T-helper 9 cell (primary cell): ENCODE measurements around the gene TNS1.

Source experiments
- DNase-seq: peaks from one replicate; pipeline ENCODE4 v3.0.0-alpha.2; 2020

The TNS1 gene

DNA sequence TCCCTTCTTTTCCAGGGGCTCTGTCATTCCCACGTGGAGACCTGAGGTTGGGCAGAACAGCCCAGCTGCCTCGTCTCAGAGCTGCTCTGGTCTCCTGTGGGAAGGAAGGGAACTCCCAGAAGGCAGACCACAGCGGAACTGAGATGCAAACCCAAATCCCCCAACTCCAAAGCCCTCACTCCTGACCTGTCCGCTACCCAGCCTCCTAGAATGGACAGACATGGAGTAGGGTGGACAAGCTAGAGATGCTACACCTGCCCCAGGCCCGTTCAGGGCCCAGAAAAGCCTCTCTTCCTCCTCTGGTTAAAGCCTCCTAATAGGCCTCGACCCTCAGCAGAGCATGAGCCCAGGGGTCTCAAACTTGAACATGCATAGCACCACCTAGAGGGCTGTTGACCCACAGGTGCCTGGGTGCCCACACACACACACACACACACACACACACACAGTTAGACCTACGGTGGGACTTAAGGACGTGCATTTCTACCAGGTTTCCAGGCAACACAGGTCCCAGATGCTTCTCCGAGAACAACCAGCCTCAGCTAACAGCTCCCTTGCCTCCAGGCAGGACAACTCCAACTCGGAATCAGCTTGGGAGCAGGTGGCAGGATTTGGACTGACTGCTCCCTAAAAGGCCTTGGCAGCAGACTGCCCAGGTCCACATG is 93.5 kb downstream of the TNS1 start:
- DNase-seq, result no peak

DNA sequence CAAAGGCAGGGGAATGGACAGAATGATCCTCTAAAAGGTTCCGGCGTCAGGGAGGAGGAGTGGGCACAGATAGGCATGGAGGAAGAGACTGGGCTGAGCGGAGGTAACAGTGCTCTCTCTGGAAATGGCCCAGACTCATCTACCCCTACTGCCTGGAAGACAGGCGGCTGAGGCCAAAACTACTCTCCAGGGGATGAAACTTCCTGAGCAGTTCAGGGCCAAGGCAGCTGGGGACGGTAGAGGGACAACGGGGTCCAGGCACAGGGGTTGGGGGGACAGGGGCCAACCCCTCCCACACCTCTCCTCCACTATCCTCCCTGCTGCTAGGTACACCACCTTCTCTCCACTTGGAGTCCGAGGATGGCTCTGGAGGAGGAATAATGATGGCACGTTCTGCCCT is 94.3 kb downstream of the TNS1 start:
- DNase-seq, result no peak

DNA sequence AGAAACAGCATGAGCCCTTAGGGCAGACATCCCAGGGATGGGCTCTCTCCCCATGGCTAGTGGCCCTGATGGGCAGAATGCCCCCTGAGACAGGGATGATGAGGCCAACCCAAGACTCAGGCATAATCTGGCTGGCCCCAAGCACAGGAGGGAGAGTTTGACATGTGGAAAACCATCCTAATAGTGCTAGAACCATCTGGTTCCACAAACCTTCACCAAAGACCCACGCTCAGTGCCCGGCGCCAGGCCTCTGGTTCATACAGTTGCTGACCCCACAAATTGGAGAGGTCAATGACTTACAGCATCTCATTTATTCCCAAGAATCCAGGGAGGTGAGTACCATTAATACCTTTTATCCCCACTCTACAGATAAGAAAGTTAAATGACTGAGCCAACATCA is 95.5 kb downstream of the TNS1 start:
- no peak for DNase-seq

DNA sequence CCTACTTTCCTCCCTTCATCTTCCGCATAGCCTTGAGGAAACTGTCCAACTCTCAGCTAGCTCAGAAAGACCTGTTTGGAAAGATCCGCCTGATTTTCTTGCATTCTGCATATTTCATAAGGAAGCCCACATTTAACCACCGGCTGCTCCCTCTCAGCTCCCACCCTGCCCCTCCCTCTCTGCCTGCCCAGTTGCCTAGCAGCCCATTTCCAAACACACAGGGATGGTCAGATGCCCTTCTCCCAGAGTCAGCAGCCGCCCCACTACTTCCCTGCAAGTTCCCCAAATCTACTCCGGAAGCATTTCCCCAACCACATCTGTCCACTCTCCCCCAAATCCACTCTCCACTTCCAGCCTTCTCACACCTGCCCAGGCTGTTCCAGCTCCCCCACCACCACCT is 96.0 kb downstream of the TNS1 start:
- DNase-seq, result no peak

DNA sequence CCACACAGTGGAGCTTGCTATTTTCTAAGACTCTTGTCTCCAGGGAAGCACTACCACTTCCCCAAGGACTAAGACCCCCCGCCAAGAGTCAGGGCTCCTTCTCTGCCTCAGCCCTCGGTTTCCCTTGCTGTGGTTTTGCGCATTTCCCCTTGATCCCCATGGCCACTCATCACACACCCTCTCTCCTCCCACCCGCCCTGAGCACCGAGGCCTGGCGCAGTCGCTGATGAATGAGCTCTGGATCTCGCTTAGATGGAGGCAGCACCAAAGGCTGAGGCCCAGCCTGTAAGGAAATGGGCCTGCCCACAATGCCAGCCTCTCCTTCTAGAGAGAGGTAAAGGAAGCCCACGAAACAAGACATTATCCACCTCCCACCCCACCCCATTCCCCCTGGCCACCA is 96.9 kb downstream of the TNS1 start:
- DNase-seq, result no peak

DNA sequence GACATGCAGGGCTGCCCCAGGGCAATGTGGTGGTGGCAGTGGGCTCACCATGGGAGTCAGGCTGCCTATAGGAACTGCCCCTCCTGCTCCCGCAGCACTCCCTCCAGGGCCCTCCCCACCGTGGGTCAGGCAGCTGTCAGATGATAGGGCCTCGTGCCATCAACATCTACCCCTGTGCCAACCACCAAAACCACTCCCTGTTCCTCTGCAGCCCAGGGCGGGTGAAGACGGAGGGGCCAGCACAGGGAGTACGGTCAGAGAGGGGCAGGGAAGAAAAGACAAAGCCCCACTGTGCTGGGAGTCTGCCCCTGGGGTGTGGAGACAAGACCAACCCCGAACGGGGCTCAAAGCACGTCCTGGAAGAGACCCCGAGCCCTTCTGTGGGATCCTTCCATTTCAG is 97.4 kb downstream of the TNS1 start:
- DNase-seq, result no peak

DNA sequence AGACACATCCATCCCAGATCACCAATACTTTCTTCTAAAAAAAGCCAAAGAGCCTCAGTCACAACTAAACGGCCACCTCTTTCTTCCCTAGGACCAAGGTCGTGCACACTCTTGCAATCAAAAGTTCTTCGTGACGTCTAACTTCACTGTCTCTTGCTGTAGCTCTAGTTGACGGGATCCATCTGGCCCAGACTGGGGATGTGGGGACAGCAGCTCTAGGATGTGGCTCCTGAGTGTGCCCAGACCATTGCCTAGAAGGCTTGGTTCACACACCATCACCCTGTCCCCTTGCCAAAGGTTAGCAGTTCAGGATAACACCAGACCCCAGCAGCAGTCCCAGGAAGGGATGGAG is 98.2 kb downstream of the TNS1 start:
- DNase-seq, result no peak

DNA sequence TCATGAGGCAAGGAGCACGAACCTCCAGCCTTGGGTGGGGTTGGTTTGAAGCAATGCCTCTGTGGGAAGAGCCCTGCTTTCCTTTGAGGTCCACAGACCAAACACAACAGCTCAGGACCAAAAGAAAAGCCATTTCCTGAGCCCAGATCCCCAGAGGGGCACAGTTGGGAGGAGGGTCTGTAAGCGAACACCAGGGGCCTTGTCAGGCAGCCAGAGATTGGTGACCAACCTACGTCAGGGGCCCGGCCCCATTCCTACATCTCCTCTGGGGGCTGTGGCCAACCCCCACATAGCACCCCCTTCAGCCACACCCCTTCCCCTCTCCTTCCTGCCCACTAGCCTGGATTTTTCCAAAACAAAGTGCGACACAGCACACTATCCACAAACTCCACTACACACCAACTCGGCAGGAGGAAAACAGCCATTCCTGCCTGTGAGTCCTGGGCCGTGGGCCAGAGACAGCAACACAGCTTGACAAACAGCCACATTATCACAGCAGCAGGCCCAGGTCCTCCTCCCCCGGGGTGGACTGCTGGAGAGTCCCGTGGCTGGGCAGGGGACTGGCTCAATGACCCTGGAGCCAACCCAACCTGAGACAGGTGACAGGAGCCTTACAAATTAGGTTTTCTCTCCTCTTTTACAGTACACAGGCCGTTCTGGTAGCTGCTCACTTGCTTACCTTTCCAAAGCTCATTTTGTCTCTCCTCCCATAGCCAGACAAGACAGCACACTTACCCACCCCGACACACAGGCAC is 98.8 kb downstream of the TNS1 start:
- DNase-seq, result no peak

DNA sequence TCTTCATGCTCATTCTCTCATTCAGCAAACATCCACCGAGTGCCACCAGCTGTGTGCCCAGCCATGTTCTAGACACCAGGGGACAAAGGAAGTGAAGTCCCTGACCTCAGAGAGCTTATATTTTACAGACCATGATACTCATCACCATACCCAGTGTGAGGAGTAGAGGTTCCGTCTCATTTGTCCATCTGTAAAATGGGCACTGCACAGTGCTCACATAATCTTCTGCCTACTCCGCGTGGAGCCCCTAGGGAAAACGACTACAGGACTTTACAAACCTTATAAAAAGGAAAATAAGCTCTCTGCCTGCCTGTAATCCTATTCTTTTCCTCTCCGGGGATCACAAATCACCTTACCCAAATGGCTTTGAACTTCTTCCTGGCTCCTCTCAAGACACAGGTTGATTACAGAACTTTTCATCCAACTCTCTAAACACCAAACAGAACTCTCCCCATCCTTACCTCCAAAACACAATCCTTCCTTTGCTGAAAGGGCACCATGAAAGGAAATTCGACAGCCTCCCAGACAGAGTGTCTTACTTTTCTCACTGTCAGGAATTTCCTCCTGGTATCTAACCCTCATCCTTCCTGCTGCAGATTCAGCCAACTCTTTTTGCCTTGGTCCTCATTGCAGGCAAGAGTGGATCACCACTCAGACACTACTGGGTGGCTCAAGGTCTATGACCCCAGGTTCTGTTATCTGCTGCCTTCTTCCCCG is 99.5 kb downstream of the TNS1 start:
- no peak for DNase-seq

DNA sequence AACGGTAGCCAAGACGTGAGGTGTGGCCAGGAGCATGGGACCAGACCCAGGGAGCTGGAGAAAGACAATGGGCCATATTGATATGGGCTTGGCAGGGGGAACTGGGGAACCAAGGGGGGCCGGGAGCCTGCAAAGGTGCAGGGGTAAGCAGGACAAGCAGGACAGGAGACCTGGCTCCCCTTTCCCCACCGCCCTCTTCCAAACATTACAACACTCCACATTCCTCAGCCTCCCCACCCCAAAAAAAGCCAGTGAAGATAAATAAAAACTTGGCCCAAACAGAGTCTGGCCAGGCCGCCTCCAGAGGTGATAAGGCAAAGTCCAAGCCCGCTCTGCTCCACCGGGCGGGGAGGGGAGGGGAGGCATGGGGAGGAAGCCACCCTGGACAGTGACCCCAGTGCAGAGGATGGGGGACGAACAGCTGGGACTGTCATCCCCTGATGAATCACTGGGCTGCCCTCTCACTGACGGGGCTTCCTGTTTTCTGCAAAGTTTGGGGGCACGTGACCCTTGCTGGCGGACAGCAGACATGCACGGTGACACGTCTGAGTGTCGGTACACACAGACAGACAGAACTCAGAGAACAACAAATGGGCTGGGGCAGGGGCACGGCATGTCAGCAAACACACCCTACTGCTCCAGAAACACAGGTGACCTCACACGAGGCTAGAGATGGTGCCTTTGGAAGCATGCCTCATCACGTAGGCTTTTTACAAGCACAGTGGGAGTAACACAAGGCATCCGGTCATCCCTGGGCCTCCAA is 100.2 kb downstream of the TNS1 start:
- DNase-seq, result no peak

DNA sequence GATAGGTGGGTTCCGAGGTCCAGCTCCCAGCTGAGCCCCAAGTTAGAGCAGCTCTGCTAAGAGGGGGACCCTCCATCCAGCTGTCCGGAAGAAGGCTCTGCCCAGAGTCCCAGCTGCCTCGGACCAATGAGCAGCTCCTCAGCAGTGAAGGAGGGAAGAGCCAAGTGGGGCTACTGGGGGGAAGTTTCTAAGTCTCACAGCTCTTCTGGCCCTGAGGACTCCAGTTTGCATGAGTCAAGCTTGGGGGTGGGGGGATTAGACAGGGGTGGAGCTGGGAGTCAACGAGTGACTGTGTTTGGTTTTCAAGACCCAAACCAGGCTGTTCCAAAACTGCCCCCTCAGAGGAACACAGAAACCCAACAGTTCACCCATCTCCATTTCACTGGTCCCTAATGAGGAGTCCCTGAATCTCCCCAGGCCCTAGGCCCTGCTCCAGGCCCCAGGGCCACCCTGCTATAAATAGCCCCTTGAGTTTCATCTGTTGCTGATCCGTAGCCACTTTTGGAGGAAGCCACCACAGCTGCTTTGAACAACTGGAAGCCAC is 100.9 kb downstream of the TNS1 start:
- no peak for DNase-seq

DNA sequence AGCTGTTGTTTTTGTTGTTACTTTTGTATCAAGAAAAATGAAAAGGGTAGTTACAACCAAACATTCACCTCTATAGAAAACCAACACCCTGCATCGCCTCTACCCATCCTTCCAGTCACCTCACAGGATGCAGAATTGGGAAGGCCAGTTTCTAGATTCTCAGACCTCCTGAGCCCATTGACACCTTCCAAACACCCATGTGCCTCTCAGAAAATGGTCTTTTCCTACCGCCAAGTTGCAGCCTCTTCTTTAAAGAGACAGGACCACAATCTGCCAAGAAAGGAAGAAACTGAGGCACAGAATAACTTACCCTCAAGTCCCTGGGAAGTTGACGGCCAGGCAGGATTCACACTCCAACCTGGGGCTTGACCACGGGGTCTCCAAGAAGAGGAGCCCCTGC is 101.4 kb downstream of the TNS1 start:
- no peak for DNase-seq

DNA sequence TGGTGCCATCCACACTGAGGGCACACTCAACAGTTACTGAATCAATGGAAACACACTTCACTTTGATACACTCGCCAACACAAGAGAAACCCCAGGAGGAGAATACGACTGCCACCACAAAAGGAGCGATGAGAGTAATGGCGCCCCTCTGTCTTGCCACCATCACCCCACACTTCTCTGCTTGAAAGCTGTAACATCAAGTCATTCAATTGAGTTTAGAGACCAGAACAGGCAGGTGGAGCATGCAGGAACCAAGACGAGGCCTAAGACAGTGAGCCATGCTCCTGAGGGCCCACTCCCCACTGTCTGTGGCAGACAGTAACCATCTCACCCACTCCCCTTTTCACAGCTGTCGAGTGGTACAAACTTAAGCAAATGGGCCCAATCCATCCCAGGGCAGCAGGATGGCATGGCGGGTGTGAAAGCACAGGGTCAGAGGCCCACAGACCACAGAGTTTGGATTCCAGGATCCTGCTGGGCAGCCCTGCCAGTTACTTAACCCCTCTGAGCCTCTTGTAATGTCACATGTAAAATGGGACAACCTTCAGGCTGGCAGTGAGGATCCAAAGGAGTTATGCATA is 101.9 kb downstream of the TNS1 start:
- no peak for DNase-seq

DNA sequence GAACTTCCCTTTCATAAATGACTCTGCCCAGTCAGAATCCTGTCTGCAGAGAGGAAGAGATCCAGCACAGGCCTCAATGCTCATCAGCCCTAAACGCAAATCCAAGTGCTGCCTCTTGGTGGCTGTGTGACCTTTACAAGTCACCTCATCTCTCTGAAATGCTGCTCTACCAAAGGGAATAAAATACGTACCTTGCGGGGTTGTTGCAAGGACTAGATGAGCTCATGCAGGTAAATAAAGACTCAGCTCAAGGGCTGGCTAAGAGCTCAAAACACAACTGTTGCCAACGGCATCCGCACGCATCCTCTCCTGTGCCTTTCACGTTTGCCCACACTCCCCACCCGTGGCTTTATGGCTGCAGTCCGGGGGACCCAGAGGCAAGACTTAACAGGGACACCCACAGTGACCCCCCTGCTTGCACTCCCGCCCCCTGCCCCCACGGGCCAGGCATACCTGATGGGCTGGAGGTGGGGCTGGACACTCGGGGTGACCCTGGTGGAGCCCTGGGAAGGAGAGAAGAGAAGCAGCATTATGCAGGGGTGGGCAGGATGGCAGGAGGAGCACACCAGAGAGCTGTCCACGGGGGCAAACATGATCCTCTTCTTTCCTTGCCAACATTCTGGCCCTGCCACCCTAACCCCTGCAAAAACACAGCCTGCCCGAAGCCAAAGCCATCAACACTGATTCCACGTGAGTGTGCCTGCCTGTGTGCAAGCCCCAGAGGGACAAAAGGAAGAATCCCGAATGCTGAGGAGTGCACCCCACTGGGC is 102.6 kb downstream of the TNS1 start:
- no peak for DNase-seq

DNA sequence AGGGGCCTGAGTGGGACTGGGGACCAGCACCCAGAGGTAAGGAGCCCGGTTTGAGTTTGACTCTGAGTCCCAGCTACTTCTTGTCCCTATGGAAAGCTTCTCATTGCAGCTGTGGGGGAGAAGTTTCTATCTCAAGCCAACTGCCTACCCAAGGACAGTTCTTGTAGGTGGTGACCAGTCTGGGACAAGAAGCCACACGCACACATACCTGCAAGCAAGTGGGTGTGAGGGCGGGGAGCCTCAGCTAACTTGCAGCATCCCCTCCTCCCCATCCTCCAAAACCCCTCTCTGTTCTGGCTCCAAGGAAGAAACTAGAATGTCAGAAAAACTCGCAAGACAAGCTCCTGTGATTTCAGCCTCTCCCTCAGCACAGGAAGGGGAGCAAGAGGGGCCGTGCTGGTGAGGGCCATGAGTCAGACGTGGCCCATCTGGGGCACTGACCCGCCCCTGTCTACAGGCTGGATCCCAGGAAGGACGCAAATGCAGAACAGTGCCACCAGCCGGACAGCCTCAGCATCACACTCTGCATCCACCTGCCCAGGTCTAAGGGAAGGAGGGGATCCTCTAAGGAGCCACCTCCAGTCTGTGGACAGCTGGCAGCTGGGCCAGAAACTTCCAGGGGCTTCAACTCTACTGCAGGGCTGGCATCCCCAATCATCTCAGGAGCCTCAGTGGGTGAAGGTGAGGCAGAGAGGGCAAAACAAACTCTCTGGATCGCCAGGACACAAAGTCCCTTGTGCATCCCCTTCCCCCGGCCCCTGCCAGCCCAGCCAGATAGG is 103.4 kb downstream of the TNS1 start:
- DNase-seq, result no peak

DNA sequence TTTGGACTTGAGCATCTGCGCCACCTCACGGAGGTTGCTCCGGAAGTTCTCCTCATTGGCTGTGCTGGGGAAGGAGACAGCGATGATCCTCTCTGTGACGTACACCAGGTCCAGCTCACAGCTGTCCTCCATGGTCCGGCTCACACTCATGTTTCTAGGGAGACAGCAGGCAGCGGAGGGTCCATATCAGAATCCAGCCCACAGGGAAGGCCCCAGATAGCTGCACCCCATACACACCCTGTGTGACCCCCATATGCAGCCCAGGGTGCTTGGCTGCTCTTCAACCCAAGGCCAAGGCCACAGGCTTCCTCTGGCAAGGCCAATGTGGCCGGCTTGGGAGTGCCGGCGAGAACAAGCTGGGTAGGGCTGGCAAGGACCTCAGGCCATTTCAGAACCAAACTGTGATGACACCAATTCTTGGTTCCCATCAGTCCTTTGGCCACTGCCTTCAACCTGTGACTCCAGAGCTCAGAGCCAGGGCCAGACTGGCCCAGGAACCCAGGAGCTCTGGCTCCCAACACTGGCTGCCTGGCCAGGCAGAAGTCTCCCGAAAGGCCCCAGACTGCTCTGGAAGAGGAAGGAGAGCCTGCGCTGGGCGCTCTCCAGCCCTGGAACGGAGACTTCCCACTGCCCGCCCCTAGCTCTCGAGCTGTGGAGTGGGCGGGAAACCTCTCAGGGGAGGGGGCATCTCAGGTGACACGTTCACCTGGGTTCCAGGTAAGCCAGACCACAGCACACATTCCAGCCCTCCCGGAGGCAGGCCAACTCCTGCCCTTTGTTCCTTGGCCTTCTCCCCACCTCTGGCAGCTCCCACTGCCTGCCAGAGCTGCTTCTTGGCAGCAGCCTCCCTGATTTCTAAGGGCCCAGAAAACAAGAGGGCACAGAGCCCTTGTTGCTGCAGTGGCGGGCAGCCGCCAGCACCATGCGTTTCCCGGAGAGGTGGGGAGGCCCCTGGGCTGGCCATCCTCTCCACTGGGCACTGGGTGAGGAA is 104.7 kb downstream of the TNS1 start:
- no peak for DNase-seq

DNA sequence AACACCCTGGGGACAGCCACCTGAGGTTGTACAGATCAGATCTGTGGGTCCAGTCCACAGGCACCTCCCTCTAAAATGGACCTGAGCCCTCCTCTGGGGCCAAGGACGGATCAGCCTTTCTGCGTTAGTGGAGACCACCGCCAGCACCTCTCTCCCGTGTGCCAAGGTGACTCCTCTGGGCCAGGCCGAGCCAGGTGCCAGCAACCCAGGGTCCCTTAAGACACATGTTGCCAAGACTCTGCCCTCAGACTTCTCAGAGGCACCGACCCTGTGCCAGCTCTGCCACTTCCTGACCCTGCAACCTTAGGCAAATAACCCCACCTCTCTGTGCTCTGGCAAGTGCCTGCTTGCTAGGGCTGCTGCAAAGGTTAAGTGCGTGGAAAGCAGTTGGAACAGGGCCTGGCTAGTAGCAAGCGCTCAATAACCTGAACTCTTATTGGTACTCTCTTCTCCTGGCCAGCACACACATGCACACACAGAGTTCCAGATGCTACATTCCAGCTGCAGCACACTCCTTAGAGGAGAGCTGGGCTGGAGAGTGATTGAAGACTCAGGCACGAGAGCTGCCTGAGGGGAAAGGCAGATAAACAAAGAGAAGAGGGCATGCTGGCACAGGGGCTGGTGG is 105.6 kb downstream of the TNS1 start:
- DNase-seq, result no peak

DNA sequence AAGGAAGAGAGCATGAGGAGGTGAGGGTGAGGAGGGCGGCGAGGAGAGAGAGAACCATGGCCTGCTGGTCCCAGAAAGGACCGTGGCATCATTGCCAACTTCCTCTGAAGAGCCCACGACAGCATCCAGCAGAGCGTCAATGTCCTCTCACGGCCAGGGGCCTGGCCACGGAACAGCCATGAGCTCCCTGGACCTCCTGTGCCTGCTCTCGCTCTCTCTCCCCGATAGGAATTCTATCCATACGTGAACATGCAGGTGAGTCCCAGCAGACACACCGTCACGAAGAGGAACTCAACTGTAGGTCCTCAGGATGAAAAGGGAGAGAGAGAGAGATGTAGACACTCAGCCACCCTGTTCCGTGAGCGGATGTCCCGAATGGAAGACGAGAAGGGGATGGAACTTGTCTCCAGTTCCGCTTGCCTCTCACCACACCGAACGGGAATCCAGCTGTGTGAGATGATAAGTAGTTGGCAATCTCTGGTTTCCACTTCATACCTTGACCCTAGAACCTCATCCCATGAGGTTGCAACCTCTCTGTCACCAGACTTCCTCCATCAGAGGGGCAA is 107.6 kb downstream of the TNS1 start:
- no peak for DNase-seq

DNA sequence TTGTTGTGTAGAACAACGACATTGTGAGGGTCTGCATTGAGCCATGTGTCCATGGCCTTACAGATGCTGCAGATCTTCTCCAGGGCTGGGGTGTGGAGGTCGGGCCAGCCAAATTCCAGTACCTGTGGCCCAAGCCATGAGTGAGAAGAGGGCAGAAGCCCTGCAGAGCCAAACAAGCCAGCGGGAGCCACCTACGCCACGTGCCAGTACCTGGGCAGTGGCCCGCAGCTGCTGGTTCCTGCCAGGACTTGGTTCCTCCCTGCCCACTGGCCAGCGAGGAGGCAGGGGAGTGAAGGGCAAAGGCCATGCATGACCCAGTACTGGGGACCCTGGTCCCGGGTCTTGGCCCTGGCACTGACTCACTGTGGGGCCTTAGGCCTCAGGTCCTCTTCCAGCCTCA is 109.4 kb downstream of the TNS1 start:
- DNase-seq, result no peak
